OCI-LY1 (cell line): ENCODE results near the gene TEDC1.

ENCODE experiments used
- H2AFZ ChIP-seq: fragments of 200-600 bp; sonication (generic), shearing (Covaris generic); 2 replicates; pipeline ENCODE4 v1.6.0; 2014; ENCODE audit warnings: antibody characterized with exemption, mild to moderate bottlenecking, low read length
- H3F3A ChIP-seq: fragments of 200-600 bp; sonication (generic), shearing (Covaris generic); 2 replicates; pipeline ENCODE4 v1.6.0; 2014; ENCODE audit warnings: mild to moderate bottlenecking, antibody characterized with exemption, low read length, moderate library complexity; ENCODE audit not compliant: insufficient read depth
- H3K27ac ChIP-seq: fragments of 200-600 bp; sonication (generic); 2 replicates; pipeline ENCODE4 v1.5.1; 2014; ENCODE audit warnings: low read length, mixed run types, mild to moderate bottlenecking, low read depth; ENCODE audit not compliant: poor library complexity, severe bottlenecking
- H3K27me3 ChIP-seq: fragments of 200-600 bp; sonication (generic); 2 replicates; pipeline ENCODE4 v1.6.0; 2014; ENCODE audit warnings: antibody characterized with exemption, mild to moderate bottlenecking, low read length, moderate library complexity; ENCODE audit not compliant: insufficient read depth
- H3K36me3 ChIP-seq: fragments of 200-600 bp; sonication (generic); 2 replicates; pipeline ENCODE4 v1.6.1; 2014; ENCODE audit warnings: mild to moderate bottlenecking, antibody characterized with exemption, low read length, moderate library complexity, mixed read lengths; ENCODE audit not compliant: insufficient read depth
- H3K4me1 ChIP-seq: fragments of 200-600 bp; sonication (generic); 2 replicates; pipeline ENCODE4 v1.5.1; 2014; ENCODE audit warnings: mild to moderate bottlenecking, low read length, moderate library complexity; ENCODE audit not compliant: insufficient read depth, severe bottlenecking
- H3K4me2 ChIP-seq: fragments of 200-600 bp; sonication (generic), shearing (Covaris generic); 2 replicates; pipeline ENCODE4 v1.6.1; 2014; ENCODE audit warnings: low read length
- H3K4me3 ChIP-seq: fragments of 200-600 bp; sonication (generic); 2 replicates; pipeline ENCODE4 v1.5.1; 2014; ENCODE audit warnings: low read length, low read depth, mild to moderate bottlenecking, mixed read lengths; ENCODE audit not compliant: poor library complexity, severe bottlenecking
- H3K79me2 ChIP-seq: fragments of 200-600 bp; shearing (Covaris generic); 2 replicates; pipeline ENCODE4 v1.6.1; 2016; ENCODE audit warnings: mixed run types, low read length, mixed read lengths; ENCODE audit not compliant: insufficient read depth
- H3K9ac ChIP-seq: fragments of 200-600 bp; sonication (generic), shearing (Covaris generic); 2 replicates; pipeline ENCODE4 v1.6.1; 2014; ENCODE audit warnings: mild to moderate bottlenecking, low read length, mixed read lengths
- H3K9me2 ChIP-seq: fragments of 200-600 bp; sonication (generic), shearing (Covaris generic); 2 replicates; pipeline ENCODE4 v1.6.1; 2014; ENCODE audit warnings: low read depth, mild to moderate bottlenecking, low read length, mixed read lengths
- H3K9me3 ChIP-seq: fragments of 200-600 bp; shearing (Covaris generic); 2 replicates; pipeline ENCODE4 v1.6.1; 2014; ENCODE audit warnings: low read length, mixed read lengths
- H4K20me1 ChIP-seq: fragments of 200-600 bp; sonication (generic), shearing (Covaris generic); 2 replicates; pipeline ENCODE4 v1.6.0; 2016; ENCODE audit warnings: mild to moderate bottlenecking, low read length; ENCODE audit not compliant: insufficient read depth
- EZH2 ChIP-seq: fragments of 200-600 bp; sonication (generic), shearing (Covaris generic); IDR thresholded peaks from 2 replicates; pipeline ENCODE4 v1.8.0; 2017; ENCODE audit warnings: borderline replicate concordance, mixed run types, mild to moderate bottlenecking, antibody characterized with exemption, low read length, moderate library complexity, mixed read lengths
- TF ChIP-seq, protein P1 (sequence below): fragments of 200-600 bp; sonication (generic), shearing (Covaris generic); IDR thresholded peaks from 2 replicates; pipeline ENCODE4 v1.5.1; 2017; ENCODE audit warnings: mild to moderate bottlenecking, antibody characterized with exemption, low read length, moderate library complexity, mixed read lengths

TEDC1 gene

DNA sequence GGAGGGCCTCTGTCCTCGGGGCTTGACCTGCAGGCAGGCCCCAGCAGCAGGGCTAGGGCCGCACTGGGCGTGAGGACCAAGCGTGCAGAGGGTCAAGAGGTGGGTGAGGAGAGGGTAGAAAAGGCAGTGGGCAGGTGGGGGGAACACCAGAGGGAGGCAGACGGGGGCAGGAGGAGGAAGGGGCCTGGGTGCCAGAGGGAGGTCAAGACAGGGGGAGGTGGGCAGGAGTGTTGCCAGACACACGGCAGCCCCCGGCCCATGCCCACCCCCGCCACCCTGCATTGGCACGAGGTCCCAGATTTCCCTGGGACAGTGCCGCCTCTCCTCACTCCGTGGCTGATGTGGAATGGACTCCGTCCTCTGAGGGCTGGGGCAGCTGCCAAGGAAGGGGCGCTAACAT lies 43.5 kb downstream of the TEDC1 start:
- no peak overlapping the region for H3K4me3 ChIP-seq
- no peak for TF ChIP-seq EZH2
- TF ChIP-seq, protein P1, sequence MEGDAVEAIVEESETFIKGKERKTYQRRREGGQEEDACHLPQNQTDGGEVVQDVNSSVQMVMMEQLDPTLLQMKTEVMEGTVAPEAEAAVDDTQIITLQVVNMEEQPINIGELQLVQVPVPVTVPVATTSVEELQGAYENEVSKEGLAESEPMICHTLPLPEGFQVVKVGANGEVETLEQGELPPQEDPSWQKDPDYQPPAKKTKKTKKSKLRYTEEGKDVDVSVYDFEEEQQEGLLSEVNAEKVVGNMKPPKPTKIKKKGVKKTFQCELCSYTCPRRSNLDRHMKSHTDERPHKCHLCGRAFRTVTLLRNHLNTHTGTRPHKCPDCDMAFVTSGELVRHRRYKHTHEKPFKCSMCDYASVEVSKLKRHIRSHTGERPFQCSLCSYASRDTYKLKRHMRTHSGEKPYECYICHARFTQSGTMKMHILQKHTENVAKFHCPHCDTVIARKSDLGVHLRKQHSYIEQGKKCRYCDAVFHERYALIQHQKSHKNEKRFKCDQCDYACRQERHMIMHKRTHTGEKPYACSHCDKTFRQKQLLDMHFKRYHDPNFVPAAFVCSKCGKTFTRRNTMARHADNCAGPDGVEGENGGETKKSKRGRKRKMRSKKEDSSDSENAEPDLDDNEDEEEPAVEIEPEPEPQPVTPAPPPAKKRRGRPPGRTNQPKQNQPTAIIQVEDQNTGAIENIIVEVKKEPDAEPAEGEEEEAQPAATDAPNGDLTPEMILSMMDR, result no peak
- peaks cover 8% of the 10 kb centered on the region for H3K4me1 ChIP-seq
- no peaks in the 10 kb centered on the region for H3K79me2 ChIP-seq
- no peaks in the 10 kb centered on the region for H3K9me3 ChIP-seq
- H3K9me2 ChIP-seq, result no peaks in the 10 kb centered on the region
- no peaks in the 10 kb centered on the region for H3F3A ChIP-seq
- no peaks in the 10 kb centered on the region for H3K36me3 ChIP-seq
- H3K9ac ChIP-seq, result no peak overlapping the region
- H4K20me1 ChIP-seq, result no peaks in the 10 kb centered on the region
- H2AFZ ChIP-seq, result no peak overlapping the region
- no peak overlapping the region for H3K27ac ChIP-seq
- H3K4me2 ChIP-seq, result no peak overlapping the region
- peaks cover 25% of the 10 kb centered on the region for H3K27me3 ChIP-seq

DNA sequence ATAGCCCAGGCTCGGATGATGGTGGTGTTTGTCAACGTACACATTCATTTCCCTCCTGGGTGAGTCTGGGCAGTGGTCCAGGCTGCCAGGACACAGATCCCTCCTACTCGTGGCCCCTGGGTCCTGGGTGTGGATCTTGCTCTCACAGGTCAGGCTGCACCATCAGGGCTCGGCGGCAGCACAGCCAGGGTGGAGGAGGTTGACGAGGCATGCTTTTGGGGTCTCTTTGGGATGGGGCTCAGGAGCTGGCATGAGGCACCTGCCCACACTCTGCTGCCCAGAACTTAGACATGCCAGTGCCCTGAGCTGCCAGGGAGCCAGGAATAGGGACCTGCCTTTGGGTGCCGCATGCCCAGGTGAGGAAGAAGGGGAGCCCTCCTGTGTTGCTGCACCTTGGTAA lies 45.0 kb downstream of the TEDC1 start:
- Histone ChIP-seq H3K9me2 (no peaks in the 10 kb centered on the region), H2AFZ (no peak overlapping the region), H3F3A (no peaks in the 10 kb centered on the region), H3K9me3 (no peaks in the 10 kb centered on the region), H3K79me2 (no peaks in the 10 kb centered on the region), H3K4me3 (no peak overlapping the region), H3K9ac (no peak overlapping the region), H3K27me3 (peaks cover 27% of the 10 kb centered on the region), H4K20me1 (no peaks in the 10 kb centered on the region), H3K4me1 (peaks cover 3% of the 10 kb centered on the region), H3K4me2 (no peak overlapping the region), H3K27ac (no peak overlapping the region), H3K36me3 (no peaks in the 10 kb centered on the region)
- TF ChIP-seq, protein P1, result no peak
- TF ChIP-seq EZH2, result no peak

DNA sequence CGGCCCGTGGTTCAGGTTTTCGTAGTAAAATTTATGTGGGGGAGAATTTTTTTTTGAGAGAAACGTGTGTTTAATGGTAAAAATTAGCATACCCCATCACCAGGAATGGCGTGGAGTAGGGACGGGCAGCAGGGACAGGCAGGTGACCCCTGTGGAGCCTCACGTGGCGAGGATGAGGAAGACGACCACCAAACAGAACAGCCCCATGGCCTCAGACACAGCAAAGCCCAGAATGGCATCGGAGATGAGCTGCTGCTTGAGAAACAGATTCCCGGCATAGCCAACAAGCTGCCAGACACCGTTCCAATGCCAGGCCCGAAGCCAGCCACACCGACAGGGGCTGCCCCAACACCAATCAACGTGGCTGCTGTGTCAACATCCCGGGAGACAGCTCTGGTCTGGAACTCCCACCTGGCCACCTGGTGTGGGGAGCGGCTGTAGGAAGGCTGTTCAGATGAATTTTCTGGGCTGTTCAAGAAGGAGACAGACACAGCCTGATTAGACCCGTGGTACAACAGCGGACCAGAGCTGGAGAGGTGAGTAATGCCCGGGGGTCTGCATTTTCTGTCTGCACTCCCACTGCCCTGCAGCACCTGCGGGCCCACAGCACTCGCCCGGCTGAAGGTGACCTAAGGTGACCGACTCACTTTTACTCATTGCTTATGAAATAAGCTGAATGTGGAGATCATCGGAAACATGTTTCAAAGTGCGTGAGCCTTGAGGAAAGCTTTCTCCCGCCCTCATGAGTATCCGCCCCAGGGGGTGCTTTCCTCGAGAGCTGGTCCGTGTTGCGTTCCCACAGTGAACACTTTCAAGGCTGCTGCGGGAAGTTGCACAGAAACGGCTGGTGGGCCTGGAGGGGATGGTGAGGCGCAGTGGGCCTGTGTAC lies 45.9 kb downstream of the TEDC1 start:
- H3K36me3 ChIP-seq, result no peaks in the 10 kb centered on the region
- 0 out of 2 replicates have a peak, but pooled peaks cover 2% of the 10 kb centered on the region for H3K9me3 ChIP-seq
- H3K4me1 ChIP-seq, result peaks cover 3% of the 10 kb centered on the region
- peaks cover 29% of the 10 kb centered on the region for H3K27me3 ChIP-seq
- no peak overlapping the region for H3K27ac ChIP-seq
- no peaks in the 10 kb centered on the region for H3F3A ChIP-seq
- no peak overlapping the region for H2AFZ ChIP-seq
- H4K20me1 ChIP-seq, result no peaks in the 10 kb centered on the region
- H3K9me2 ChIP-seq, result no peaks in the 10 kb centered on the region
- no peak overlapping the region for H3K4me2 ChIP-seq
- no peak overlapping the region for H3K9ac ChIP-seq
- no peak overlapping the region for H3K4me3 ChIP-seq
- H3K79me2 ChIP-seq, result no peaks in the 10 kb centered on the region
- TF ChIP-seq EZH2, result no peak
- TF ChIP-seq, protein P1, result no peak
